Measurements from ENCODE around the gene P2RX4.
"Not testable (repeated sequence)": the region's sequence is repeated elsewhere in the genome, so short reads cannot be mapped to it uniquely, and the experiment has no call there.

The P2RX4 gene

DNA sequence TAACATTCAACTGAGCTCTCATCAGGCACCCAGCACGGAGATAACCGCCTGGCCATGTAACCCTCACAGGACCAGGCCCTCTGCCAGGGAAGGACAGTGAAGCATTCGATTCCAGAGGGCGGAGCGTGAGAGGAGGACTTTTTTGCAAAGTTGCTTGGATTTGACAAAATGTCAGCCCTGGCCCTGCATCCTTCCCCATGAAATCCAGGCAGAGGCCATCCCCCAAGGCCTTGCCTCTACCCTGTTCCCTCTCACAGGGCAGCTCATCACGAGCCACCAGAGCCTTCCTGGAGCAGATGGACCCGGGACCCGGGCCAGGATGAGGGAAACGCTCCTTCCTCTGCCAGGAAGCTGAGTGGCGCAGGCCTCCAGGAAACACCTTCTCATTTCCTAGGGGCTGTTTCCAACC, 69.6 kb downstream of the P2RX4 start:
- DNase-seq, result no peak

DNA sequence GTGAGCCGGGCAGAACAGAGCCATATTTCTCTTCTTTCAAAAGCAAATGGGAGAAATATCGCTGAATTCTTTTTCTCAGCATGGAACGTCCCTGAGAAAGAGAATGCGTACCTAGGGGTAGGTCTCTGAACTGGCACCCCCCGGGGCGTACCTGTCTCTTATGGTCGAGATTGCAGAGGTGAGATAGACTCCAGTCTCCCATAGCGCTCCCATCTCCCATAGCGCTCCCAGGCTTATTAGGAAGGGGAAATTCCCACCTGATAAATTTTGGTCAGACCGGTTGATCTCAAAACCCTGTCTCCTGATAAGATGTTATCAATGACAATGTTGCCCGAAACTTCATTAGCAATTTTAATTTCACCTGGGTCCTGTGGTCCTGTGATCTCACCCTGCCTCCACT, 70.6 kb downstream of the P2RX4 start:
- not testable (repeated sequence) for DNase-seq

DNA sequence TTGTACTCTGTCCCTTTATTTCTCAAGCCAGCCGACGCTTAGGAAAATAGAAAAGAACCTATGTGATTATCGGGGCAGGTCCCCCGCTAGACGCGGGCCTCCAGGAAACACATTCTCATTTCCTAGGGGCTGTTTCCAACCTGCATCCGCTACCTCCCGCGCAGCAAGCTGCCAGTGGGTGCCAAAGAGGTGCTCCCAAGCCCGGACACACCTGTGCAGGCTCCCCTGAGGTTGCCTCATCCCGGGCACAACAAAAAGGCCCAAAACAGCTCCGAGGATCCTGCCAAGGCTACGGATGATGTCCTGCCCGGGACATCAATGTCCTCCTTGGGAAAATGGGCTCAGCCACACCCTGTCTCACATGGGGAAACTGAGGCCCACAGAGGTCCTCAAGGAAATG, 71.2 kb downstream of the P2RX4 start:
- DNase-seq, result not testable (repeated sequence)

DNA sequence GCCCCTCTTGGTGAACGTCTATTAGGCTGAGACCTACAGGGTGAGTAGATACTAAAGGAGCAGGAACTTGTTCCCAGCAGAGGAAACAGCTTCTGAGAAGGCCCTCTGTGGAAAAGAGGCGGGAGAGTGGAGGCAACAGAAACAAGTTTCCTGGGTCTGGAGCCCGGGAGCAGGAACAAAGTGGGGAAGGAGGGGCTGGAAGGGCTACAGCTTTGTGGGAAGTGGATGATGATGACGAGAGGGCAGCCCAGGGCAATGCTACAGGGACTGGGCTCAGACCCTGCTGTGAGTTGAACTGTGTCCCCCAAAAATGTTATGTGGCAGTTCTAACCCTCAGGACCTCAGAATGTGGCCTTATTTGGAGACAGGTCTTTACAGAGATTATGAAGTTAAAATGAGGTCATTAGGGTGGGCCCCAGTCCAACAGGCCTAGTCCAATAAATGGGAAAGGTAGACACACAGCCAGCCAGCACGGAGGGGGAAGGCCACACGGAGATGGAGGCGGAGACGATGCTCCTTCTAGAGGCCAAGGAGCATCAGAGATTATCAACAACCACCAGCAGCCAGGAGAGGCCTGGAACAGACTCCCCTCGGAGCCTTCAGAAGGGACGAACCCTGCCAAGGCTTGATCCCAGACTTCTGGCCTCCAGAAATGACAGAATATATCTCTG, 72.3 kb downstream of the P2RX4 start:
- no peak for DNase-seq

DNA sequence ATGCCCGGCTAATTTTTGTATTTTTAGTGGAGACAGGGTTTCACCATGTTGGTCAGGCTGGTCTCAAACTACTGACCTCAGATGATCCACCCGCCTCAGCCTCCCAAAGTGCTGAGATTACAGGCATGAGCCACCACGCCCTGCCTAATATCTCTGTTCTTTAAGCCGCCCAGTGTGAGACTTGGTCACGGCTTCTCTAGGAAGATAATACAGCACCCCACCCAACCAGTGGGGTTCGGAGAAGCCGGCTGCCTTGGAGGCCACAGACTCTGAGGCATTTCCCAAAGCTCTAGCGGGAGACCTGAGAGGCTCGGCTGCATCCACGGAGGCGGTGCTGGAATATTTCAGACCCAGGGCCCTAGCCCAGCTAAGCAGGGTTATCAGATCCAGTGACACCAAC, 73.0 kb downstream of the P2RX4 start:
- DNase-seq, result not testable (repeated sequence)

DNA sequence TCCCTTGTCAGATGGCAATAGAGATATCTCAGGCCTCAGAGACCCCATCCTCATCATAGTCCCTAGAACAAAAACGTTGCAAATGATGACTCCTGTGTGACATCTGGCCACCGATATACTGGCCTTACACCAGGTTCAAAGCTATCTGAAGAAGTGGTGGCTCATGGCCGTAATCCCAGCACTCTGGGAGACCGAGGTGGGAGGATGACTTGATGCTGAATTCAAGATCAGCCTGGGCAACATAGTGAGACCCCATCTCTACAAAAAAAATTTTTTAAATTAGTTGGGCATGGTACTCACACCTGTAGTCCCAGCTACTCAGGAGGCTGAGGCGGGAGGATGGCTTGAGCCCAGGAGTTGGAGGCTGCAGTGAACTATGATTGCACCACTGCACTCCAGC, 73.5 kb downstream of the P2RX4 start:
- DNase-seq, result no peak
